Neutrophil (primary cell): Measurements from ENCODE around the gene SCGN.
"Not testable (repeated sequence)": the region's sequence is repeated elsewhere in the genome, so short reads cannot be mapped to it uniquely, and the experiment has no call there.

Experiments
- H3K27ac ChIP-seq: fragments of 200-600 bp; sonication (generic); 2 replicates; pipeline ENCODE4 v1.5.1; 2016; ENCODE audit warnings: mild to moderate bottlenecking, moderate library complexity
- H3K27me3 ChIP-seq: fragments of 200-600 bp; sonication (generic); 2 replicates; pipeline ENCODE4 v1.6.0; 2016; ENCODE audit warnings: mild to moderate bottlenecking
- H3K36me3 ChIP-seq: fragments of 200-600 bp; sonication (generic); 2 replicates; pipeline ENCODE4 v1.5.1; 2017
- H3K4me1 ChIP-seq, 2 experiments: fragments of 200-600 bp in 1 of 2; sonication (generic) in 1 of 2; 1 replicate in 1 of 2; 2 replicates in 1 of 2; pipeline versions ENCODE4 v1.5.1 to v1.6.1; 2013 to 2016; ENCODE audit warnings: low read depth in 1 of 2, low read length in 1 of 2, mild to moderate bottlenecking in 1 of 2, moderate library complexity in 1 of 2; ENCODE audit not compliant: control insufficient read depth in 1 of 2, insufficient read depth in 1 of 2
- H3K4me3 ChIP-seq, 2 experiments: fragments of 200-600 bp in 1 of 2; sonication (generic) in 1 of 2; 1 replicate in 1 of 2; 2 replicates in 1 of 2; pipeline ENCODE4 v1.5.1; 2013 to 2016; ENCODE audit warnings: low read depth in 1 of 2, low read length in 1 of 2, mild to moderate bottlenecking in 1 of 2, moderate library complexity in 1 of 2
- H3K9me3 ChIP-seq: fragments of 200-600 bp; sonication (generic); 2 replicates; pipeline ENCODE4 v1.5.1; 2016
- TF ChIP-seq, protein P1 (sequence below): fragments of 200-600 bp; sonication (generic); IDR thresholded peaks from 2 replicates; pipeline ENCODE4 v1.5.1; 2016; ENCODE audit warnings: antibody characterized with exemption

SCGN gene

DNA sequence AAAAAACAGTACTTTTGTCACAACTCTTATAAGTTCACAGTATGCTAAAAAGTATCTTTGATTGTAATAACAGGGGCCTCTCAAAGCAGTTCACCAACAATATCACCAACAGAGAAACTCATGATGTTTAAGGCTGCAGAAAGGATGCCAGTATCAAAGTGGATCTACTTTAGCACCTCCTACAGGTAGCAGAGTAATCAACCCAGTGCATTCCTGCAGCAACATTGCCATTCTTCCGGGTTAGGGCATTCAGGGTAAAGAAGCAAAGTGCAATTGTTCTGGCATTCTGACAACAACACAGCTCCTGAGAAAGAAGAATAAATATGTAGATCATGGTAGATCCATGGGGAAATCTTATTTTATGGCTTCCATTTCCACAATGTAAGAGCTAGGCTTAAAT, 95.0 kb downstream of the SCGN start:
- no peak overlapping the region for H3K4me3 ChIP-seq
- H3K27ac ChIP-seq: no peak overlapping the region
- no peaks in the 10 kb centered on the region for H3K9me3 ChIP-seq
- H3K27me3 ChIP-seq: no peaks in the 10 kb centered on the region
- H3K4me1 ChIP-seq: peaks cover 0 to 4% of the 10 kb centered on the region in 2 experiments
- H3K36me3 ChIP-seq: no peaks in the 10 kb centered on the region
- TF ChIP-seq, protein P1, sequence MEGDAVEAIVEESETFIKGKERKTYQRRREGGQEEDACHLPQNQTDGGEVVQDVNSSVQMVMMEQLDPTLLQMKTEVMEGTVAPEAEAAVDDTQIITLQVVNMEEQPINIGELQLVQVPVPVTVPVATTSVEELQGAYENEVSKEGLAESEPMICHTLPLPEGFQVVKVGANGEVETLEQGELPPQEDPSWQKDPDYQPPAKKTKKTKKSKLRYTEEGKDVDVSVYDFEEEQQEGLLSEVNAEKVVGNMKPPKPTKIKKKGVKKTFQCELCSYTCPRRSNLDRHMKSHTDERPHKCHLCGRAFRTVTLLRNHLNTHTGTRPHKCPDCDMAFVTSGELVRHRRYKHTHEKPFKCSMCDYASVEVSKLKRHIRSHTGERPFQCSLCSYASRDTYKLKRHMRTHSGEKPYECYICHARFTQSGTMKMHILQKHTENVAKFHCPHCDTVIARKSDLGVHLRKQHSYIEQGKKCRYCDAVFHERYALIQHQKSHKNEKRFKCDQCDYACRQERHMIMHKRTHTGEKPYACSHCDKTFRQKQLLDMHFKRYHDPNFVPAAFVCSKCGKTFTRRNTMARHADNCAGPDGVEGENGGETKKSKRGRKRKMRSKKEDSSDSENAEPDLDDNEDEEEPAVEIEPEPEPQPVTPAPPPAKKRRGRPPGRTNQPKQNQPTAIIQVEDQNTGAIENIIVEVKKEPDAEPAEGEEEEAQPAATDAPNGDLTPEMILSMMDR: no peak

DNA sequence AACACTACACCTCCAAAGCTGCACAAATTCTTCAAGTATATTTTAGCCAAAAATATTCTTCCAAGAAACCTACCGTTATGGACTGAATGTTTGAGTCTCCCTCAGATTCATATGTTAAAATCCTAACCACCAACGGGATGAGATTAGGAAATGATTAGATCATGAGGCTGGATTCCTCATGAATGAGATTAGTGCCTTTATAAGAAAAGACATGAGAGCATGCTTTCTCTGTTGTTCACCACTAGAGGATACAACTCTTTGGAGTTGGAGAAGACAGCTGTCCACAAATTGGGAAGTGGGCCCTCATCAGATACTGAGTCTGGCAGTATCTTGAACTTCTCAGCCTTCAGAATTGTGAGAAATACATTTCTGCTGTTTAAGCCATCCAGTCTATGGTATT, 95.5 kb downstream of the SCGN start:
- H3K4me3 ChIP-seq: no peak overlapping the region
- no peaks in the 10 kb centered on the region for H3K27me3 ChIP-seq
- no peak overlapping the region for H3K27ac ChIP-seq
- peaks cover 0 to 4% of the 10 kb centered on the region in 2 experiments for H3K4me1 ChIP-seq
- TF ChIP-seq, protein P1: no peak
- H3K36me3 ChIP-seq: no peaks in the 10 kb centered on the region
- H3K9me3 ChIP-seq: no peaks in the 10 kb centered on the region

DNA sequence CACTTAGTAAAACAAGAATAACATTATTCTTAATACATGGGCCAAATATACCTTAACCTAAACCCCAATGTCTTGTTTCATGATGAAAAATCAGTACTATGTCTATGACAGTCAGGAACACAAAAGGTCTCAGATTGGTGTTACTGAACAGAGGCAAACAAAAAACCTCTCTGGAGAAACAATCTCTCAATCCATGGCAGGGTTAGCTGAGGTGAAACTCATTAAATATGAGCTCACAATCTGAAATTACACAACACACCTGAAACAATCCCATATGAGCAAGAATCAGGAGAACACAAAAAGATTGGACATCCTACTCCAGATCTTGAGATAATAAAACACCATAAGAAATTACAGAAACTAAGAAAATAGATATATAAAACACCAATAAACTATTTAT, 96.0 kb downstream of the SCGN start:
- H3K36me3 ChIP-seq: no peaks in the 10 kb centered on the region
- peaks cover 0 to 4% of the 10 kb centered on the region in 2 experiments for H3K4me1 ChIP-seq
- H3K4me3 ChIP-seq: no peak overlapping the region
- no peaks in the 10 kb centered on the region for H3K27me3 ChIP-seq
- H3K9me3 ChIP-seq: no peaks in the 10 kb centered on the region
- H3K27ac ChIP-seq: no peak overlapping the region
- TF ChIP-seq, protein P1: no peak

DNA sequence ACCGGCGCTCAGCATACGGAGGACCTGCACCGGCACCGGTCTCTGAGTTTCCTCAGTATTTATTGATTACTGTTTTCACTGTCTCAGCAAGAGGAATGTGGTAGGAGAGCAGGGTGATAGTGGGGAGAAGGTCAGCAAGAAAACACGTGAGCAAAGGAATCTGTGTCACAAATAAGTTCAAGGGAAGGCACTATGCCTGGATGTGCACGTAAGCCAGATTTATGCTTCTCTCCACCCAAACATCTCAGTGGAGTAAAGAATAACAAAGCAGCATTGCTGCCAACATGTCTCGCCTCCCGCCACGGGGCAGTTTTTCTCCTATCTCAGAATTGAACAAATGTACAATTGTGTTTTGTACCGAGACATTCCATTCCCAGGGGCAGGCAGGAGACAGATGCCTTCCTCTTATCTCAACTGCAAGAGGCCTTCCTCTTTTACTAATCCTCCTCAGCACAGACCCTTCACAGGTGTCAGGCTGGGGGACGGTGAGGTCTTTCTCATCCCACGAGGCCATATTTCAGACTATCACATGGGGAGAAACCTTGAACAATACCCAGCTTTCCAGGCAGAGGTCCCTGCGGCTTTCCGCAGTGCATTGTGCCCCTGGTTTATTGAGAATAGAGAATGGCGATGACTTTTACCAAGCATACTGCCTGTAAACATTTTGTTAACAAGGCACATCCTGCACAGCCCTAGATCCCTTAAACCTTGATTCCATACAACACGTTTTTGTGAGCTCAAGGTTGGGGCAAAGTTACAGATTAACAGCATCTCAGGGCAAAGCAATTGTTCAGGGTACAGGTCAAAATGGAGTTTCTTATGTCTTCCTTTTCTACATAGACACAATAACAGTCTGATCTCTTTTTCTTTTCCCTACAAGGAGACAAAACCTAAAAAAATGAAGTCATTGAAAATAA, 96.8 kb downstream of the SCGN start:
- H3K4me3 ChIP-seq, H3K4me1 ChIP-seq, H3K27ac ChIP-seq, H3K9me3 ChIP-seq, H3K27me3 ChIP-seq, H3K36me3 ChIP-seq: not testable (repeated sequence)

DNA sequence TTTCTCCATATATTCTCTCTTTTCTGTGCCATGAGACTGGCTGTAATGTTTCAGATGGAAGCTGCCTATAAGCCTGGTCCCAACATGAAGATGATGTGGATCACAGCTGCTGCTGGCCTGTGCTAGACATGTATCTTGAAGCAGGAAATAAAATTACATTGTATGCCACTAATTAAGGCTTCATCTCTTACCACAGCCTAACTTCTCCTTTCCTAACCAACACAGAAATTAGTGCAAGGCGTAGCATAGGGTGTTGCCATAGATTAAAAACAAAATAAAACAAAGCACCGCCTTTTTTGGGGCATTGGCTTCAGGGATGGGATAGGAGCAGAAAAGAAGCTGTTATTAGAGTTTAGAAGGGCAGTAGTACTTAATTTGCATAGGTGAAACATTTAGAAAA, 97.8 kb downstream of the SCGN start:
- no peak overlapping the region for H3K4me3 ChIP-seq
- H3K4me1 ChIP-seq: peaks cover 0 to 4% of the 10 kb centered on the region in 2 experiments
- H3K27me3 ChIP-seq: no peaks in the 10 kb centered on the region
- no peak overlapping the region for H3K27ac ChIP-seq
- no peaks in the 10 kb centered on the region for H3K36me3 ChIP-seq
- H3K9me3 ChIP-seq: no peaks in the 10 kb centered on the region
- TF ChIP-seq, protein P1: no peak

DNA sequence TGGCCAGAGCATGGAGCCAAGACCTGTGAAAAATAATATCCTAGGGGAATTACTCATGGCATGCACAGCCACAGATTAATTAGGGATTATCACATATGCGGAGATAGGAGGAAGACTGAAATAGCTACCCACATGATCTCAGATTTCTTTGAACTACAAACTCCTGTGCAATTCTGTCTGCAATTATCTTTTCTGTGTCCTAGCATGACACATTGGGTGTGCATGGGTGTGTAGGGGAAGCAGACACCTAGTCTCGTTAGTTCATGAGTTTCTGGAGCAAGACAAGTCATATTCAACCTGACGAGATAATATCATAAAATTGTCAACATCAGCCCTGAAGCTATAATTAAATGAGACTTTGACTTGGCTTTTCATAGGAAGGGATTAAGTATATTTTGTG, 98.9 kb downstream of the SCGN start:
- Histone ChIP-seq H3K4me1 (peaks cover 0 to 4% of the 10 kb centered on the region in 2 experiments), H3K27ac (no peak overlapping the region), H3K27me3 (no peaks in the 10 kb centered on the region), H3K36me3 (no peaks in the 10 kb centered on the region), H3K9me3 (no peaks in the 10 kb centered on the region), H3K4me3 (no peak overlapping the region)
- TF ChIP-seq, protein P1: no peak
